Heart left ventricle (tissue), 16 donors: ENCODE data around the gene EPS8. TPM values are rescaled to one million over a fixed set of nuclear protein-coding genes. Genes with fewer than 3 reads are reported as not detected.

Source experiments
- ATAC-seq, 4 donors: fragments of 200-7000 bp; cut with Tn5 transposase; one replicate each; pipeline ENCODE4 v1.9.1; 2020 to 2022; ENCODE audit warnings: moderate library complexity in 4 of 4, mild to moderate bottlenecking in 3 of 4, moderate number of reproducible peaks in 1 of 4
- DNase-seq, 5 donors: peaks; one replicate each; pipeline ENCODE4 v3.0.0-alpha.2; 2020
- H3K27ac ChIP-seq, 12 donors: fragments of 200-600 bp; sonication (generic) in 4 of 12; one replicate each; pipeline versions ENCODE4 v1.5.0 to v1.8.0; 2016 to 2022; ENCODE audit warnings: mild to moderate bottlenecking in 2 of 12
- H3K27me3 ChIP-seq, 9 donors: fragments of 200-600 bp; sonication (generic) in 2 of 9; one replicate each; pipeline versions ENCODE4 v1.5.1 to v1.8.0; 2016 to 2022; ENCODE audit warnings: mild to moderate bottlenecking in 3 of 9
- H3K36me3 ChIP-seq, 9 donors: fragments of 200-600 bp; sonication (generic) in 2 of 9; one replicate each; pipeline versions ENCODE4 v1.5.0 to v1.8.0; 2018 to 2022; ENCODE audit warnings: mild to moderate bottlenecking in 2 of 9
- H3K4me1 ChIP-seq, 12 donors: fragments of 200-600 bp; sonication (generic) in 4 of 12; one replicate each; pipeline versions ENCODE4 v1.5.0 to v1.8.0; 2016 to 2022; ENCODE audit warnings: mild to moderate bottlenecking in 3 of 12
- H3K4me3 ChIP-seq, 12 donors: fragments of 200-600 bp; sonication (generic) in 4 of 12; one replicate each; pipeline versions ENCODE4 v1.5.0 to v1.8.0; 2017 to 2022; ENCODE audit warnings: mild to moderate bottlenecking in 9 of 12, moderate library complexity in 4 of 12
- H3K9me3 ChIP-seq, 12 donors: fragments of 200-600 bp; sonication (generic) in 4 of 12; one replicate each; pipeline versions ENCODE4 v1.5.0 to v1.8.0; 2016 to 2022; ENCODE audit warnings: mild to moderate bottlenecking in 1 of 12
- POLR2A ChIP-seq, 2 donors: fragments of 450-650 bp; IDR thresholded peaks; one replicate each; pipeline ENCODE4 v1.6.1; 2017; ENCODE audit warnings: antibody characterized with exemption in 2 of 2, mild to moderate bottlenecking in 2 of 2, moderate library complexity in 2 of 2
- WGBS, 4 donors: extraction: QIAGEN DNeasy Blood & Tissue Kit in 2 of 4; methylation state at CpG; one replicate each; pipeline versions ENCODE4 v1.1.5 to v1.1.7; 2013 to 2018; 5-methylcytosine and 5-hydroxymethylcytosine counted together
- intact Hi-C, 10 donors: fragments of 100-400 bp; cut with DNase I; formaldehyde crosslinking; loops; one replicate each; pipeline versions ENCODE4 v1.11.1 to v1.14.2; 2022
- polyA plus RNA-seq, 2 donors: library from polyadenylated mRNA; stranded (reverse); fragments of 200-250 nt; gene quantifications; one replicate each; pipeline ENCODE4 v1.2.3, GENCODE V29; 2013
- total RNA-seq, 9 donors: library from RNA; depleted of rRNA in 2 of 9; stranded (reverse); fragments of >200 nt in 2 of 9; fragmentation: NEBNext Ultra II Directional in 3 of 9; extraction: Animal tissue kit (Norgen Biotek cat#: 25700) in 3 of 9; gene quantifications; one replicate each; pipeline versions ENCODE4 v1.1.0 to v1.2.4, GENCODE V29; 2016 to 2023
- TF ChIP-seq, protein P1 (sequence below), 12 donors: fragments of 200-600 bp; sonication (generic) in 4 of 12; IDR thresholded peaks; one replicate each; pipeline versions ENCODE4 v1.5.0 to v1.8.0; 2018 to 2022; ENCODE audit warnings: antibody characterized with exemption in 12 of 12, mild to moderate bottlenecking in 5 of 12
- donor health status: ischemic (EF 13 %, LVEDD 7.1; RV severe dilation, severe dysfunction).
- donor health status: healthy with polysubstance abuse.
- donor health status: DM: no; HTN: yes; CAD: no.
- donor health status: DM: no; HTN: no; CAD: no.
- donor health status: ischemic (EF 25% LVEDD 6.9; RV normal size, moderate dysfunction).
- donor health status: ischemic (EF 25% LVEDD 5.7; RV mildly dilated, moderate dysfunction).
- donor health status: healthy.
- donor health status: DM: yes; HTN: yes; CAD: no.
- donor health status: ischemic (EF 35%, LVEDD 5.7; RV mildly dilated, moderate dysfunction).
- donor health status: nonischemic (EF 11% LVEDD 7.7; RV severe dilation, severe dysfunction).
- donor health status: DM: yes; HTN: yes; CAD: no.
- donor health status: PGD.
- donor health status: ischemic (EF 29% LVEDD 5.4; RV normal size, mild dysfunction).
- donor health status: nonischemic (EF 23%, LVEDD 6.1; RV moderate dilation, normal function).

Gene EPS8
- total and polyA plus RNA-seq, 11 donors, result 11.7 to 56.0 (median 20.9) TPM

DNA sequence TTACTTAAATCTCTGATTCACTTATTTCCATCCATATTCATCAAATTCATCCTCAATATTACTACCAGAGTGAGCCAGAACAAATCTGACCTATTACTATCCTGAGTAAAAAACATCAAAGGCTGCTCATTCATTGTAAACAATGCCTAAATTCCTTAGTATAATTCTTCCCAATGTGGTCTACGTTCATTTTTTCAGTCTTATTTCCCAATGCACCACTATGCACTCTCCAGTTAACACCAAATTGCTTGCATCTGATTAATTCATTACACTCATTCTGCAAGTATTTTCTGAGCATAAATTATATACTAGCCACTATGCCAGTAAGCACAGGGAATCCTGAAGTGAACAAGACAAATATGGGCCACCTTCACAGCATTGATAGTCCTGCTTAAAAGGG is 110.0 kb downstream of the EPS8 start:
- Histone ChIP-seq H3K27ac (no peak overlapping the region), H3K4me1 (peaks cover 0 to 6% (median 0%) of the 10 kb centered on the region in 12 donors), H3K27me3 (no peaks in the 10 kb centered on the region), H3K36me3 (peaks cover 0 to 6% (median 0%) of the 10 kb centered on the region in 9 donors), H3K9me3 (no peaks in the 10 kb centered on the region), H3K4me3 (no peak overlapping the region)
- ATAC-seq, result no peak
- intact Hi-C loops, result no loop called here
- DNase-seq, result no peak
- TF ChIP-seq POLR2A (IDR thresholded peaks at IDR 0.05), result no peak
- TF ChIP-seq, protein P1, sequence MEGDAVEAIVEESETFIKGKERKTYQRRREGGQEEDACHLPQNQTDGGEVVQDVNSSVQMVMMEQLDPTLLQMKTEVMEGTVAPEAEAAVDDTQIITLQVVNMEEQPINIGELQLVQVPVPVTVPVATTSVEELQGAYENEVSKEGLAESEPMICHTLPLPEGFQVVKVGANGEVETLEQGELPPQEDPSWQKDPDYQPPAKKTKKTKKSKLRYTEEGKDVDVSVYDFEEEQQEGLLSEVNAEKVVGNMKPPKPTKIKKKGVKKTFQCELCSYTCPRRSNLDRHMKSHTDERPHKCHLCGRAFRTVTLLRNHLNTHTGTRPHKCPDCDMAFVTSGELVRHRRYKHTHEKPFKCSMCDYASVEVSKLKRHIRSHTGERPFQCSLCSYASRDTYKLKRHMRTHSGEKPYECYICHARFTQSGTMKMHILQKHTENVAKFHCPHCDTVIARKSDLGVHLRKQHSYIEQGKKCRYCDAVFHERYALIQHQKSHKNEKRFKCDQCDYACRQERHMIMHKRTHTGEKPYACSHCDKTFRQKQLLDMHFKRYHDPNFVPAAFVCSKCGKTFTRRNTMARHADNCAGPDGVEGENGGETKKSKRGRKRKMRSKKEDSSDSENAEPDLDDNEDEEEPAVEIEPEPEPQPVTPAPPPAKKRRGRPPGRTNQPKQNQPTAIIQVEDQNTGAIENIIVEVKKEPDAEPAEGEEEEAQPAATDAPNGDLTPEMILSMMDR (IDR thresholded peaks at IDR 0.05), result no peak
- WGBS, 4 donors, result 78 to 88% (median 84%) methylated on average over 1 of the region's 1 CpG

DNA sequence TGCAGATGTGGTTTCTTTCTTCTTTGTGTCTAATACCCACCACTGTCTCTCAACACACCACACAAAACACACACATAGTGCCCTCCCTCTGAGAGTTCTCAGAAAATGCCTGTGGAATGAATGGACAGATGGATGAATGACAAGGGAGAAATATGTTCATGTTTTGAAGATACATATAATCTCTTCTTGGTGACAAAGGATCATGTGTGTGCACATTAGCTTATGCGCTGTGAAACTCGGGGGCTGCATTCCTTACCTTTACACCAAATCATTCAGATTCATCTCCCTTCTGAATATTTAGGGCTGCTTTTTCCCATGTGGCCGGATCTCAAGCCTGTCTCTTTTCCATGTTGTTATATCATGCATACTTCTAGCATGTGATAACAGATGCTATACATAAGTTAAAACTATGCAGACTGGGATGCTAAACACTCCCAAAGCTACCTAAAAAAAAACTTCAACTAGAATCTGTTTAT is 111.4 kb downstream of the EPS8 start:
- 74 to 84% (median 76%) methylated on average over 3 of the region's 3 CpGs for WGBS, 4 donors
- Histone ChIP-seq H3K36me3 (peaks cover 0 to 6% (median 0%) of the 10 kb centered on the region in 9 donors), H3K9me3 (no peaks in the 10 kb centered on the region), H3K27me3 (no peaks in the 10 kb centered on the region), H3K27ac (no peak overlapping the region), H3K4me3 (no peak overlapping the region), H3K4me1 (peaks cover 0 to 15% (median 0%) of the 10 kb centered on the region in 12 donors)
- no peak for ATAC-seq
- DNase-seq, result no peak
- no peak for TF ChIP-seq POLR2A (IDR thresholded peaks at IDR 0.05)
- TF ChIP-seq, protein P1 (IDR thresholded peaks at IDR 0.05), result no peak
- intact Hi-C loops, result no loop called here

DNA sequence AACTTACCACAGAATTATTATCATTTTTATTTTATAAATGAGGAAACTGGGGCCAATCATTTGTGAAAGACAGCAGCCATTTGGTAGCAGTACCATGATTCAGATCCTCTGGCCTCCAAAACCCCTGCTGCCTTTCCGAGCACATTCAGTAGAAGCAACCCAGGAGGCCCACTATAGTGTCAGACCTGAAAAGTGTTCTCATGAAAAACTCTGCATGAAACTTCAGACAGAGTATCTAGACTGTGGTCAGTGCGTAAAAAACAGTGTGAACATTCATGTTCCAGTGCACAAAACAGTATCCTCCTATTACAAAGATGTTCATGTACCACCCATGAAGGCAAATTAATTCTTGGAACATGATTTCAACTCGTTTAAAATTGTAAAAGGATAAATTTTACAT is 112.0 kb downstream of the EPS8 start:
- intact Hi-C loops, result no loop called here
- 72 to 88% (median 84%) methylated on average over 3 of the region's 3 CpGs for WGBS, 4 donors
- no peak overlapping the region for H3K4me3 ChIP-seq
- peaks cover 0 to 10% (median 0%) of the 10 kb centered on the region in 12 donors for H3K4me1 ChIP-seq
- H3K9me3 ChIP-seq, result no peaks in the 10 kb centered on the region
- DNase-seq (no peak), ATAC-seq (no peak)
- H3K27me3 ChIP-seq, result no peaks in the 10 kb centered on the region
- TF ChIP-seq POLR2A (IDR thresholded peaks at IDR 0.05), result no peak
- TF ChIP-seq, protein P1 (IDR thresholded peaks at IDR 0.05), result no peak
- no peak overlapping the region for H3K27ac ChIP-seq
- H3K36me3 ChIP-seq, result peaks cover 0 to 6% (median 0%) of the 10 kb centered on the region in 9 donors

DNA sequence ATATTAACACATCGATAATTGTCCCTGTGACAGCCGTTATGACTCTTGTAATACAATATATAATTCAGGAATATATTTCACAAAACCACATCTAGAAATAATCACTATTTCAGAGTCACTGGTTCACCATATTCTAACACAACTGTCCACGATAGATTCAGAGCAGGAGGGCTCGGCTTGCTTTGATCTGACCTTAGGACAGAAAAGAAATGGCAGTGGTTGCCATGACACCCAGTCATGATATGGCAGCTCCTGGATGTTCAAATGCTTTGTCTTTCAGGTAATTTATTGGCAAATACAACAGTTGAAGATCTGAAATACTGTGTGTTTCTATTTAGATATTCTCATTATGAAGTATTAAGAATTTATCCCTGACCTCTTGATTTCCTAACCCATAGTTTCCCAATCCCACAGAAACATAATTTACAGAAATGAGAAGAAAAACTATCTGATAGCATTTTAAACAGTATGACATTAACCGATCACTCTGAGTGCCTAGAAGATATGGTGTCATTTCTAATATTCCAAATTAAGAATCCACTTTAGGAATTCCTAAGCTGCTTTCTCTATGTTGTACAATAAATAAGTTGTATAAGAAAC is 116.4 kb downstream of the EPS8 start:
- H3K27me3 ChIP-seq, result no peaks in the 10 kb centered on the region
- DNase-seq, result no peak
- ATAC-seq, result no peak
- H3K4me1 ChIP-seq, result peaks cover 0 to 28% (median 3%) of the 10 kb centered on the region in 12 donors
- H3K36me3 ChIP-seq, result peaks cover 0 to 13% (median 0%) of the 10 kb centered on the region in 9 donors
- H3K4me3 ChIP-seq, result no peak overlapping the region
- intact Hi-C loops, result no loop called here
- no peak overlapping the region for H3K27ac ChIP-seq
- H3K9me3 ChIP-seq, result no peaks in the 10 kb centered on the region
- TF ChIP-seq, protein P1 (IDR thresholded peaks at IDR 0.05), result no peak
- TF ChIP-seq POLR2A (IDR thresholded peaks at IDR 0.05), result no peak
- WGBS, 4 donors, result 94 to 97% (median 95%) methylated on average over 5 of the region's 5 CpGs
